ENCODE data around the gene RAB15. TPM values are rescaled to one million over a fixed set of nuclear protein-coding genes. Genes with fewer than 3 reads are reported as not detected.

The RAB15 gene
- total RNA-seq, 1 donor from 2014 or later, result 27.5 TPM

DNA sequence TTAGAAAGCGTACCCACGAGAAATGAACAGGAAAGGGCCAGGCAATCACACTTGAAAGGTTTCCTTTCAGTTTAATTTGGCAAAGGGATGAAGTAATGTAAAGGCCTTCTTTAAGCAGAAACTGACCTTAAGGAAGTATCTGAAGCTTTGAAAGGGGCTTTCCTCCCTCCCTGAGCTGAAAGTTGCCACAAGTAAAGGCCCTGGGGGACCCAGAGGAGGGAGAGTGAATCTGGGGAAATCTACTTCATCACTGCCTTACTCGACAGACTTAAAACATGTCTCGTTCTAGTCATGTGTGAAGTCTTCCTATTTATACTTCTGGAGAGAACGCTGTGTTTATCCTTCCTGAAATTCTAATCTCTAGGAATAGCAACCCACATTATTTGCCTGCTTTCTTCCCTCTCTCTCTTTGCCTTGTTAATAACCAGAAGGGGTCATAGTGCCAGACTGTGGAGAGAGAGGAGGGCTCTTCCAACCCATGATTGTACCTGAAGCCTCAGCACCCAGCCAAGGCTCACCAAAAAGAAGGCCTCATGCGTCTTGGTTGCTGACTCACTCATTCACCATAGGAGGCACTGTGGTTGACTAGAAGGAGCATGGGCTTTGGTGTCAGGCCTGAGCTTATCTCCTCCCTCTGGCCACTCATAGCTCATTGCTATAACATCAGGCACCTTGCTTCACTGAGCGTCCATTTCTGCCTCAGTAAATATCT is 19.4 kb downstream of the RAB15 start:
- no peaks in the 10 kb centered on the region for H3K27me3 Mint-ChIP-seq (ENCODE audit: unreplicated experiment)
- no peak overlapping the region for H3K4me3 Mint-ChIP-seq (ENCODE audit: unreplicated experiment)
- H3K36me3 Mint-ChIP-seq (ENCODE audit: unreplicated experiment), result peaks cover 17% of the 10 kb centered on the region
- H3K27ac Mint-ChIP-seq (ENCODE audit: unreplicated experiment), result no peak overlapping the region
- H3K4me1 Mint-ChIP-seq (ENCODE audit: unreplicated experiment), result no peaks in the 10 kb centered on the region
- no peak for DNase-seq (ENCODE audit: extremely low spot score, unreplicated experiment)
- TF ChIP-seq, protein P1, sequence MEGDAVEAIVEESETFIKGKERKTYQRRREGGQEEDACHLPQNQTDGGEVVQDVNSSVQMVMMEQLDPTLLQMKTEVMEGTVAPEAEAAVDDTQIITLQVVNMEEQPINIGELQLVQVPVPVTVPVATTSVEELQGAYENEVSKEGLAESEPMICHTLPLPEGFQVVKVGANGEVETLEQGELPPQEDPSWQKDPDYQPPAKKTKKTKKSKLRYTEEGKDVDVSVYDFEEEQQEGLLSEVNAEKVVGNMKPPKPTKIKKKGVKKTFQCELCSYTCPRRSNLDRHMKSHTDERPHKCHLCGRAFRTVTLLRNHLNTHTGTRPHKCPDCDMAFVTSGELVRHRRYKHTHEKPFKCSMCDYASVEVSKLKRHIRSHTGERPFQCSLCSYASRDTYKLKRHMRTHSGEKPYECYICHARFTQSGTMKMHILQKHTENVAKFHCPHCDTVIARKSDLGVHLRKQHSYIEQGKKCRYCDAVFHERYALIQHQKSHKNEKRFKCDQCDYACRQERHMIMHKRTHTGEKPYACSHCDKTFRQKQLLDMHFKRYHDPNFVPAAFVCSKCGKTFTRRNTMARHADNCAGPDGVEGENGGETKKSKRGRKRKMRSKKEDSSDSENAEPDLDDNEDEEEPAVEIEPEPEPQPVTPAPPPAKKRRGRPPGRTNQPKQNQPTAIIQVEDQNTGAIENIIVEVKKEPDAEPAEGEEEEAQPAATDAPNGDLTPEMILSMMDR (IDR thresholded peaks at IDR 0.05), result no peak
- H3K9me3 Mint-ChIP-seq (ENCODE audit: unreplicated experiment), result no peaks in the 10 kb centered on the region

DNA sequence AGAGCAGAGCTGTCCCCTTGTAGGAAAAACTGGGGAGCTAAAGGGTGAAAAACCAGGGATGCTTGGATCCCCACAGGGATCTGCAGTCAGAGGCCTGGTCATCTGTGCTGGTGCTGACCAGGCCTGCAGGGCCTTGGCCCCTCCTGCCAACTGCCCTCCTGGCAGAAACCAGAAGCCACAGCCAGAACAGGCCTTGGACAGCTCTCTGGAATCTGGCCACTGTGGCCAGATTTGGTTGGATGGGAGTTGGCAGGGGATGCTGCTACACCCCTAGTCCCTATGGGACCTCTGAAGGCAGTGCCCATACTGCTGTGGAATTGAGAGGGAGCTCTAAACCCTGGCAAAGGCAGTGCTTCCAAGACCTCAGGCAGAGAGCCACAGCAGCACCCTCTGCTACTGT is 20.4 kb downstream of the RAB15 start:
- TF ChIP-seq, protein P1 (IDR thresholded peaks at IDR 0.05), result no peak
- no peaks in the 10 kb centered on the region for H3K4me1 Mint-ChIP-seq (ENCODE audit: unreplicated experiment)
- no peak overlapping the region for H3K4me3 Mint-ChIP-seq (ENCODE audit: unreplicated experiment)
- DNase-seq (ENCODE audit: extremely low spot score, unreplicated experiment), result no peak
- peaks cover 17% of the 10 kb centered on the region for H3K36me3 Mint-ChIP-seq (ENCODE audit: unreplicated experiment)
- no peak overlapping the region for H3K27ac Mint-ChIP-seq (ENCODE audit: unreplicated experiment)
- H3K9me3 Mint-ChIP-seq (ENCODE audit: unreplicated experiment), result no peaks in the 10 kb centered on the region
- no peaks in the 10 kb centered on the region for H3K27me3 Mint-ChIP-seq (ENCODE audit: unreplicated experiment)

DNA sequence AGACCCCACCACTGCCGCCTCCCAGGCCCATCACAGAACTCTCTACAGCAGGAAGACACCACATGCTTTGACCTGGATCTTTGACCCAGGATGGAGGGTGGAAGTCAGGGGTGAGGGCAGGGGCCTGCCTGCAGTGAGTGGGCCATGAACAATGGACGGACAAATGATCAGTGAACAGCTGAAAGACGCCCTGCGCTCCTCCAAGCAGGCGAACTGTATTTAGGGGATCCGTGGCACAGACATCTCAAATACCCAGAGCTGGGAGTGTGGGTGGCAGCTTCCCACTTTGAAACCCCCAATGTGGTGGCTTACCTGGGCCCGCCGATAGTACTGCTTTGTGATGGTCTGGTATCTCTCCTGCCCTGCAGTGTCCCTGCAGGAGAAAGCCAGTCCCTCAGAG is 20.8 kb downstream of the RAB15 start:
- H3K36me3 Mint-ChIP-seq (ENCODE audit: unreplicated experiment), result peaks cover 17% of the 10 kb centered on the region
- H3K27me3 Mint-ChIP-seq (ENCODE audit: unreplicated experiment), result no peaks in the 10 kb centered on the region

DNA sequence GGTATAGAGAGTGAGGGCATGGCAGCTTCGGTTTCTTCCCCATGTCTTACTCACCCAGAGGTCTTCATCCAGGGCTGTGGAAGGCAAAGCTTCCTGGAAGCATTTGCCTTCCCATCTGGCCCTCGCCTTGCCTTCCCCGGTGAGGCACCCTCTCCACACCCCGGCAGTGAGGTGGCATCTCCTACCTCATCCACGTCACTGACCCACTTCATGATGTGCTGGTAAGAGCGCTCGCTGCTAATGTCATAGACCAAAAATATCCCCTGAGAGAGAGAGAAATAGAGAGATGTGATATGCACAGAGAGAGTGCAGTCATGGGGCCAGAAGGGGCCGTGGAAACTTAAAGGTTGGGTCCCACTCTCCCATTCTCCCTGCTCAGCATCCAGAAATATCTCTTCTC is 21.2 kb downstream of the RAB15 start:
- Mint-ChIP-seq H3K27ac (ENCODE audit: unreplicated experiment) (no peak overlapping the region), H3K27me3 (ENCODE audit: unreplicated experiment) (no peaks in the 10 kb centered on the region), H3K9me3 (ENCODE audit: unreplicated experiment) (no peaks in the 10 kb centered on the region), H3K4me3 (ENCODE audit: unreplicated experiment) (no peak overlapping the region), H3K36me3 (ENCODE audit: unreplicated experiment) (peaks cover 17% of the 10 kb centered on the region), H3K4me1 (ENCODE audit: unreplicated experiment) (no peaks in the 10 kb centered on the region)
- TF ChIP-seq, protein P1 (IDR thresholded peaks at IDR 0.05), result no peak
- DNase-seq (ENCODE audit: extremely low spot score, unreplicated experiment), result no peak

More for the DNA sequence above, 20.8 kb downstream of the RAB15 start:
- no peaks in the 10 kb centered on the region for H3K4me1 Mint-ChIP-seq (ENCODE audit: unreplicated experiment)
- H3K27ac Mint-ChIP-seq (ENCODE audit: unreplicated experiment), result no peak overlapping the region
- H3K4me3 Mint-ChIP-seq (ENCODE audit: unreplicated experiment), result no peak overlapping the region
- no peak for DNase-seq (ENCODE audit: extremely low spot score, unreplicated experiment)
- TF ChIP-seq, protein P1 (IDR thresholded peaks at IDR 0.05), result no peak
- H3K9me3 Mint-ChIP-seq (ENCODE audit: unreplicated experiment), result no peaks in the 10 kb centered on the region

DNA sequence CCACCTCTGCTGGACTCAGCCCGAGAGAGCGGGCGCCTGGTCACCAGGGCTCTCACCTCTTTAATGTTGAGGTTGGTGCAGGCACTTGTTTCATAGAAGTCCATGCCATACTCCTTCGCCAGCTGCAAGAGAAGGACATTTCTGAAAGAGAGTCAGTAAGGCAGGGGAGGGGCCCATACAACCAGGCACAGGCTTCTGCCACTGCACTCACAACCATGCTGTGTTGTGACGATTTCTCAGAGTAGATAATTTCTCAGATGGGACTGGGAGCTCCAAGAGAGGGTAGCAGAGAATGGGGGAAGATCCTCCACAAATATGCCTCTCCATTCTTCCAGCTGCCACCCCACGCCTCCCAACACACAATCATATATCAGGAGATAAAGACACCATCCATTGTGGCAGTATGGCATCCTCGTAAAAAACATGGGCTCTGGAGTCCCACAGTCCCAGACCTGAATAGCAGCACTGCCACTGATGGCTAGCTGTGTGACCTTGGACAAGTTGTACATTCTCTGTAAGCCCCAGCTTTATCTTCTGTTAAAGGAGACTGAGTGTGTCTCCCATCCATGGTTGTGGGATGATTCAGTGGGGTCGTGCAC is 23.4 kb downstream of the RAB15 start:
- Mint-ChIP-seq H3K27ac (ENCODE audit: unreplicated experiment) (no peak overlapping the region), H3K4me1 (ENCODE audit: unreplicated experiment) (no peaks in the 10 kb centered on the region), H3K4me3 (ENCODE audit: unreplicated experiment) (no peak overlapping the region), H3K36me3 (ENCODE audit: unreplicated experiment) (peaks cover 17% of the 10 kb centered on the region), H3K9me3 (ENCODE audit: unreplicated experiment) (no peaks in the 10 kb centered on the region), H3K27me3 (ENCODE audit: unreplicated experiment) (no peaks in the 10 kb centered on the region)
- no peak for DNase-seq (ENCODE audit: extremely low spot score, unreplicated experiment)
- TF ChIP-seq, protein P1 (IDR thresholded peaks at IDR 0.05), result no peak
